AG04449 (cell line): Measurements from ENCODE around the gene DZIP1.

ENCODE experiments used
- CTCF ChIA-PET: fragments of 350-600 bp; formaldehyde crosslinking; extraction: SDS; loops from one replicate; lab custom pipeline; 2021; ENCODE audit warnings: antibody characterized with exemption; lab: Yijun Ruan, JAX
- POLR2A ChIA-PET: fragments of 400-600, 350-600 bp; formaldehyde crosslinking; extraction: SDS; loops from one replicate; lab custom pipeline; 2020; ENCODE audit warnings: antibody characterized with exemption, inconsistent platforms; lab: Yijun Ruan, JAX
- DNase-seq: peaks from one replicate; pipeline ENCODE4 v3.0.0-alpha.2; 2010; ENCODE audit warnings: low read depth, low spot score
- H3K4me3 ChIP-seq: 2 replicates; pipeline ENCODE4 v1.5.1; 2011; ENCODE audit warnings: low read depth, mild to moderate bottlenecking, control low read depth, low read length
- TF ChIP-seq, protein P1 (sequence below): IDR thresholded peaks from one replicate; pipeline ENCODE4 v1.5.1; 2011; ENCODE audit warnings: mild to moderate bottlenecking, moderate library complexity, low read length, control low read depth, inconsistent platforms; ENCODE audit not compliant: insufficient read depth; ENCODE audit errors: missing control alignments

DZIP1 gene

DNA sequence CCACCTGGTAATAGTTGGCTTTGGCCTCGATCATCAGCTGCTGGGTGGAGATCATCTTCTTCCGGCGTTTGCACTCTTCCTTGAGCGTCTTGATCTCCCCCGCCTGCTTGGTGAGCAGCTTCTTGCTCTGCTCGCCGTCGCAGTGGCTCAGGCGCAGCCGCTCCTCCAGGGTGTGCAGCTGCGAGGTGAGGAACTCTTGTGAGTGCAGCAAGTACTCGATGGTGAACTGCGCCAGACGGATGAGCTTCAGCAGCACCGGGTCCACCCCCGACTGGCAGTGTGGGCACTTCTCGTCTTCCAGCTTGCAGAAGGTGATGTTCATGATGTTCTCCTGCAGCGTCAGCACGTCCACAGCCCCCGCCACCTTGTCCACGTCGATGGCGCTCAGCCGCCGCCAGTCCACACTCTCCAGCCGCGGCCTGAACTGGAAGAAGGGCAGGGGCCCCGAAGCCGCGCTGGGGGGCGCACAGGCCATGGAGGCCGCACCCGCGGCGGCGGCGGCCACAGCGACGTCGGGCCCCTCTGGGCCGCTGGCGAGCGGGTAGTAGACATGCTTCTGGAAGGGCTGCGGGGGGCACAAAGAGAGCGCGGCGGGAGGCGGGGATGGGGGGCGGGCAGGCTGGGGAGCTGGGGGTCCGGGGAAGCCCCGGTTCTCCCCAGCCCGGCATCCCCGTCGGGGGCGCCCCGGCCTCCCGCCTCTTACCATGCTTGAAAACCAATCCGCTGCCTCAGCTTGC, 3.0 kb downstream of the DZIP1 start:
- POLR2A ChIA-PET = interaction anchor here (3.5 kb wide), 1 partner anchor 35 kb away, joined by 13 read pairs; the partner anchor contains the start of gene DNAJC3
- TF ChIP-seq, protein P1, sequence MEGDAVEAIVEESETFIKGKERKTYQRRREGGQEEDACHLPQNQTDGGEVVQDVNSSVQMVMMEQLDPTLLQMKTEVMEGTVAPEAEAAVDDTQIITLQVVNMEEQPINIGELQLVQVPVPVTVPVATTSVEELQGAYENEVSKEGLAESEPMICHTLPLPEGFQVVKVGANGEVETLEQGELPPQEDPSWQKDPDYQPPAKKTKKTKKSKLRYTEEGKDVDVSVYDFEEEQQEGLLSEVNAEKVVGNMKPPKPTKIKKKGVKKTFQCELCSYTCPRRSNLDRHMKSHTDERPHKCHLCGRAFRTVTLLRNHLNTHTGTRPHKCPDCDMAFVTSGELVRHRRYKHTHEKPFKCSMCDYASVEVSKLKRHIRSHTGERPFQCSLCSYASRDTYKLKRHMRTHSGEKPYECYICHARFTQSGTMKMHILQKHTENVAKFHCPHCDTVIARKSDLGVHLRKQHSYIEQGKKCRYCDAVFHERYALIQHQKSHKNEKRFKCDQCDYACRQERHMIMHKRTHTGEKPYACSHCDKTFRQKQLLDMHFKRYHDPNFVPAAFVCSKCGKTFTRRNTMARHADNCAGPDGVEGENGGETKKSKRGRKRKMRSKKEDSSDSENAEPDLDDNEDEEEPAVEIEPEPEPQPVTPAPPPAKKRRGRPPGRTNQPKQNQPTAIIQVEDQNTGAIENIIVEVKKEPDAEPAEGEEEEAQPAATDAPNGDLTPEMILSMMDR = no peak
- CTCF ChIA-PET = interaction anchor here (1.7 to 2.6 kb wide), 3 partner anchors 17 to 193 kb away, joined by 4 to 10 read pairs (median 6); no protein-coding TSS in a partner anchor
- peak overlapping the region; percentile 60 for H3K4me3 ChIP-seq
- DNase-seq = no peak

DNA sequence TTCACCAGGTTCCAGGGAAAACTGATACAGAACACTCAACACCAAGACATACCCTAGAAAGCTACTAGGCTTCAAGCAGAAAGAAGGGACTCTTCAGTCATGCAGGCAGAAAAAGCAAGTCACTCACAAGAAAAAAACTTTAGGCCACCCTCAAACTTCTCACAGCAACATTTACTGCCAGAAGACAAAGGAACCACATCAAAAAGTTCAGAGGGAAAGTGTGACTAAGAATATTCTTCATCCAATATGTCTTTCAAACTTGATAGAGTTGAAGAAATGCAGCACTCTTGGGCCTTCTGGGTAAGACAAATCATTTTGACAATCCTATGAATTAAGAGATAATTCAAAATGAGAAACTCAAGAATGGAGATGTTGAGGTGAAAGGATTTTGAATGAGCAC, 7.7 kb downstream of the DZIP1 start:
- POLR2A ChIA-PET = no interaction called here
- CTCF ChIA-PET = no interaction called here
- H3K4me3 ChIP-seq = no peak overlapping the region
- TF ChIP-seq, protein P1 = no peak
- no peak for DNase-seq

DNA sequence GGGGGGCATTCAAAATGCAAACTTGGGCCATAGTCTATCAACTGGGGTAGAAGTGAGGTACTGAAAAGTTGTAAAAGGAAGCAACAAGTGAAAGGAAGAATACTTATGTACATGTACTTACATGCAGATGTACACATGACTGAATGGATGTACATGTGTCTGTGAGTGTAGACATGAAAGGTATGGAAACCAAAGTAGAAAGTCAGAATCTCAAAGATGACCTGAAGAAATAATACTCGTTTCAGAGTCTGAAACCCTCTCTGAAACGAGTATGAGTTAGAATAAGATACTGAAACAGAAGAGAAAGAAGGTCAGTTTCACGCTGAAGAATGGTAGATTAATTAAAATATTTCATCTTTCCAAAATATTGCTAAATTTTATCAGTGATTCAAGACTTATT, 13.9 kb downstream of the DZIP1 start:
- TF ChIP-seq, protein P1 = no peak
- DNase-seq = no peak
- ChIA-PET POLR2A (no interaction called here), CTCF (interaction anchor here (1.0 to 1.7 kb wide), 2 partner anchors 9 to 13 kb away, joined by 3 to 5 read pairs; no protein-coding TSS in a partner anchor)
- no peak overlapping the region for H3K4me3 ChIP-seq

DNA sequence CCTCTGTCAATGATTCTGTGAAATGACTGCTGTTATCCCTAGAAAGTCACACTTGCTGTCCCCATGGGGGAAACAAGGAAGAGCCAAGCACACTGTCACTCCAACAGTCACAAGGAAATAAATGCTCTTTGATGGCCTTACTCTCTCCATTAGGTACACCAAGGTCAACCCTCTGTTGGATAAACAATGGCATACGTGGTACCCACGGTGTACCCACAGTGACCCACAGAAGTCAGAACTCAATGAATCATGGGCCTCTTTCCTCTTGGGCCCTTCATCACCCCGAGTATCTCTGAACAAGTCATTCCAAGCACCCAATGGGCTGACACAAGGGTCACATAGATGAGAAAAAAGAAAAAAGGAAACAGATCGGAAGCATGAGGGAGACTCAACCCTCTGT, 15.4 kb downstream of the DZIP1 start:
- TF ChIP-seq, protein P1 = no peak
- POLR2A ChIA-PET = no interaction called here
- DNase-seq = no peak
- CTCF ChIA-PET = interaction anchor here (2.6 kb wide), 1 partner anchor 32 kb away, joined by 12 read pairs; no protein-coding TSS in a partner anchor
- no peak overlapping the region for H3K4me3 ChIP-seq

DNA sequence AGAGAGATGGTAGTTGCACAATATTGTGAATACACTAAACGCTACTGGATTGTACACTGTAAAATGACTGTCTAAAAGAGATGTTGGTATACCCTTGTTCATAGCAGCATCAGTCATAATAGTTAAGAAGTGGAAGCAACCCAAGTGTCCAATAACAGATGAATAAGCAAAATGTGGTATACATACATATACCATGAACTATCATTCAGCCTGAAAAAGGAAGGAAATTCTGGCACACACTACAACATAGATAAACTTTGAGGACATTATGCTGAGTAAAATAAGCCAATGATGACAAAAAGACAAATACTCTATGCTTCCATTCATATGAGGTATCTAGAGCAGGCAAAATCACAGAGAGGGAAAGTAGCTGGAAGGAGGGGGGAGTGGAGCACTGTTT, 16.0 kb downstream of the DZIP1 start:
- no peak overlapping the region for H3K4me3 ChIP-seq
- no peak for DNase-seq
- TF ChIP-seq, protein P1 = no peak
- POLR2A ChIA-PET = interaction anchor here (1.0 to 1.4 kb wide), 2 partner anchors 16 to 32 kb away, joined by 3 to 4 read pairs; partner anchors contain the start of gene DZIP1
- CTCF ChIA-PET = interaction anchor here (2.6 to 9.5 kb wide), 2 partner anchors 32 to 208 kb away, joined by 12 to 239 read pairs; no protein-coding TSS in a partner anchor

DNA sequence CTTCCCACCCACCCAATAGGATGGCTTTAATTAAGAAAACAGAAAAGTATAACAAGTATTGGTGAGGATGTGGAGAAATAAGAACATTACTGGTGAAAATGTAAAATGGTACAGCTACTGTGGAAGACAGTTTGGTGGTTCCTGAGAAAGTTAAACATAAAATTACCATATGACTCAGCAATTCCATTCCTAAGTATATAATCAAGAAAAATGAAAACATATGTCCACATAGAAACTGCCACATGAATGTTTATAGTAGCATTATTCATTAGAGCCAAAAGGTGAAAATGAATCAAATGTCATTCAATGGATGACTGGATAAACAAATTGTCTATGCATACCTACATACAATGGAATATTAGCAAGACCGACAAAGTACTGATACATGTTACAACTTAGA, 16.9 kb downstream of the DZIP1 start:
- no peak overlapping the region for H3K4me3 ChIP-seq
- CTCF ChIA-PET = interaction anchor here (0.8 to 9.5 kb wide), 4 partner anchors 21 to 208 kb away, joined by 3 to 239 read pairs (median 8); no protein-coding TSS in a partner anchor
- TF ChIP-seq, protein P1 = no peak
- POLR2A ChIA-PET = interaction anchor here (1.0 to 1.4 kb wide), 2 partner anchors 17 to 33 kb away, joined by 3 to 4 read pairs; partner anchors contain the start of gene DZIP1
- DNase-seq = no peak
